ENCODE data around the gene EFCAB9.

EFCAB9 gene

GRCh38 chr5:172235827-172236736, 42.1 kb downstream of the EFCAB9 start:
- no peak for DNase-seq (ENCODE audit: low read depth in 2 of 3, low spot score in 2 of 3)

DNA sequence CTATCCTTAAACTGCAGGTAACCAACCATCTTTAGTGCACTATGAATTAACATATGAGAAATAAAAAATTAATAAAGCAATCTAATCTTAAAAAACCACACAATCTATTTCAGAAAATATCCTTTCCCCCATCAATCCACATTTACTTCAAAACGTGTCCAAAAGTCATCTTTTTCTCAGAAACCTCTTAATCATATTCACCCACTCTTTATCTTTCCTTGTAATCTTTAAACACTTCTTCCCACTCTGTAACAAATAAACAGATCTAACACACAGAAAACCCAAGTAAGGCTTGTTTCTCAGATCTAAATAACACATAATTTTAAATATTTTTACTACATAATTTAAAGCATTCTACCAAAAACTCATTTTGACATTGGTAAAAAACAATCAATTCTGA, 44.4 kb downstream of the EFCAB9 start:
- DNase-seq (ENCODE audit: low read depth in 2 of 3, low spot score in 2 of 3), result no peak

DNA sequence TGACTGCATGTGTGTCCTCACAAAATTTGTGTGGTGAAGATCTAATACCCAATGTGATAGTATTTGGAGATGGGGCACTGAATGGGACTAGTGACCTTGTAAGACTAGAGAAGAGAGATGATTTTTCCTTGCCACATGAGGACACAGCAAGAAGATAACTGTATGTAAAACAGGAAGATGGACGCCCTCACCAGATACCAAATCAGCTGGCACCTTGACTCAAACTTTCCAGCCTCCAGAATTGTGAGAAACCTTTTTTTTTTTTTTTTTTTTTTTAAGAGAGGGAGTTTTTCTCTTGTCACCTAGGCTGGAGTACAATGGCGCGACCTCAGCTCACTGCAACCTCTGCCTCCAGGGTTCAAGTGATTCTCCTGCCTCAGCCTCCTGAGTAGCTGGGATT, 49.3 kb downstream of the EFCAB9 start:
- DNase-seq (ENCODE audit: low read depth in 2 of 3, low spot score in 2 of 3), result no peak

GRCh38 chr5:172245046-172245445, 51.1 kb downstream of the EFCAB9 start:
- DNase-seq (ENCODE audit: low read depth in 2 of 3, low spot score in 2 of 3), result no peak

GRCh38 chr5:172245703-172246125, 51.7 kb downstream of the EFCAB9 start:
- DNase-seq (ENCODE audit: low read depth in 2 of 3, low spot score in 2 of 3), result no peak

DNA sequence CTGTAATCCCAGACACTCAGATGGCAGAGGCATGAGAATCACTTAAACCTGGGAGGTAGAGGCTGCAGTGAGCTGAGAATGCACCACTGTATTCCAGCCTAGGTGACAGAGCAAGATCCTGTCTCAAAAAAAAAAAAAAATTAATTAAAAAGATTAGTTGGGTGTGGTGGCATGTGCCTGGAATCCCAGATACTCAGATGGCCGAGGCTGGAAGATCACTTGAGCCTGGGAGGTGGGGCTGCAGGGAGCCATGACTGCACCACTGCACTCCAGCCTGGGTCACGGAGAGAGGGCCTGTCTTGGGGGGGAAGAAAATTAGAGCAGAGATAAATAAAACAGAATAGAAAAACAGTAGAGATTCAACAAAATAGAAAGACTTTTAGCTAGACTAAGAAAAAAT, 54.7 kb downstream of the EFCAB9 start:
- no peak for DNase-seq (ENCODE audit: low read depth in 2 of 3, low spot score in 2 of 3)

- DNase-seq (ENCODE audit: low read depth in 2 of 3, low spot score in 2 of 3), result no peak
Observed at GRCh38 chr5:172251419-172251818, 57.4 kb downstream of the EFCAB9 start.

DNA sequence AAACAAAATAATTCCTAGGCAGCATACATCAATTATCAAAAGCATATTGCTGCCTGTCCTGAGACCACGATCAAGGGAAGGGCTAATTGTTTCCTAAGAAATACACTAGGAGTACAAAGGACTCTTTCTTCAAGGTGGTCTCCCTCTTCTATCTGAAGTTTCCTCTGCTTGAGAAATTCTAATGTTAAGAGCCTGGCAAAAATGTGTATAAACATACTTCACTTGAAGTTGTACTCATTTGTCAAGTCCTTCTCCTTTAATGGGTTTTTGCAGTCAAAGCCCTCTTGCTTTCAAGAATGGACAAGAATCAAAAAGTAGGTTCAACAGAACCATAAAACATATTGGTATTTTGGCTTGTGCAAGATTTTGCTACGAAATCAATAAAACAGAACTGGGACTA, 58.5 kb downstream of the EFCAB9 start:
- no peak for DNase-seq (ENCODE audit: low read depth in 2 of 3, low spot score in 2 of 3)
